HFFc6 (cell line): Measurements from ENCODE around the gene RGS14. TPM values are rescaled to one million over a fixed set of nuclear protein-coding genes. Genes with fewer than 3 reads are reported as not detected.

ENCODE experiments used
- DNase-seq: peaks from one replicate; pipeline ENCODE4 v3.0.0-alpha.2; 2018
- H3K27ac Mint-ChIP-seq: 2 replicates; pipeline ENCODE4 v1.8.0; 2020; ENCODE audit warnings: mild to moderate bottlenecking, mixed read lengths
- H3K27me3 Mint-ChIP-seq: 2 replicates; pipeline ENCODE4 v1.8.0; 2021; ENCODE audit warnings: mild to moderate bottlenecking, moderate library complexity, mixed read lengths; ENCODE audit not compliant: insufficient read depth
- H3K36me3 Mint-ChIP-seq: 2 replicates; pipeline ENCODE4 v1.8.0; 2021; ENCODE audit warnings: low read depth, mixed read lengths
- H3K4me1 Mint-ChIP-seq: 2 replicates; pipeline ENCODE4 v1.8.0; 2020; ENCODE audit warnings: low read depth, mixed read lengths
- H3K4me3 Mint-ChIP-seq: 2 replicates; pipeline ENCODE4 v1.8.0; 2020; ENCODE audit warnings: mild to moderate bottlenecking, moderate library complexity, mixed read lengths
- H3K9me3 Mint-ChIP-seq: 2 replicates; pipeline ENCODE4 v1.8.0; 2020; ENCODE audit warnings: mild to moderate bottlenecking, mixed read lengths
- total RNA-seq, 6 experiments: library from RNA; stranded (reverse); fragmentation: NEBNext Ultra II Directional; extraction: Animal tissue kit (Norgen Biotek cat#: 25700); gene quantifications; 2 replicates in 1 of 6; 3 replicates in 5 of 6; pipeline ENCODE4 v1.2.3, GENCODE V29; 2021
- TF ChIP-seq, protein P1 (sequence below): fragments of 200-600 bp; sonication (generic); IDR thresholded peaks from 2 replicates; pipeline ENCODE4 v1.5.0; 2021; ENCODE audit warnings: antibody characterized with exemption, mild to moderate bottlenecking

RGS14 gene
- total RNA-seq, 6 experiments from 2014 or later: 1.0 to 2.2 (median 1.2) TPM

GRCh38 chr5:177334781-177335700 lies 22.7 kb upstream of the RGS14 start:
- Mint-ChIP-seq H3K27me3 (no peaks in the 10 kb centered on the region), H3K4me3 (no peak overlapping the region), H3K36me3 (peaks cover 8% of the 10 kb centered on the region; the same call in 1 of the 2 replicates), H3K27ac (no peak overlapping the region), H3K9me3 (no peaks in the 10 kb centered on the region), H3K4me1 (no peaks in the 10 kb centered on the region)
- no peak for DNase-seq
- TF ChIP-seq, protein P1, sequence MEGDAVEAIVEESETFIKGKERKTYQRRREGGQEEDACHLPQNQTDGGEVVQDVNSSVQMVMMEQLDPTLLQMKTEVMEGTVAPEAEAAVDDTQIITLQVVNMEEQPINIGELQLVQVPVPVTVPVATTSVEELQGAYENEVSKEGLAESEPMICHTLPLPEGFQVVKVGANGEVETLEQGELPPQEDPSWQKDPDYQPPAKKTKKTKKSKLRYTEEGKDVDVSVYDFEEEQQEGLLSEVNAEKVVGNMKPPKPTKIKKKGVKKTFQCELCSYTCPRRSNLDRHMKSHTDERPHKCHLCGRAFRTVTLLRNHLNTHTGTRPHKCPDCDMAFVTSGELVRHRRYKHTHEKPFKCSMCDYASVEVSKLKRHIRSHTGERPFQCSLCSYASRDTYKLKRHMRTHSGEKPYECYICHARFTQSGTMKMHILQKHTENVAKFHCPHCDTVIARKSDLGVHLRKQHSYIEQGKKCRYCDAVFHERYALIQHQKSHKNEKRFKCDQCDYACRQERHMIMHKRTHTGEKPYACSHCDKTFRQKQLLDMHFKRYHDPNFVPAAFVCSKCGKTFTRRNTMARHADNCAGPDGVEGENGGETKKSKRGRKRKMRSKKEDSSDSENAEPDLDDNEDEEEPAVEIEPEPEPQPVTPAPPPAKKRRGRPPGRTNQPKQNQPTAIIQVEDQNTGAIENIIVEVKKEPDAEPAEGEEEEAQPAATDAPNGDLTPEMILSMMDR: no peak

- Mint-ChIP-seq H3K27ac (no peak overlapping the region), H3K36me3 (peaks cover 8% of the 10 kb centered on the region; the same call in 1 of the 2 replicates), H3K4me1 (no peaks in the 10 kb centered on the region), H3K9me3 (no peaks in the 10 kb centered on the region), H3K4me3 (no peak overlapping the region), H3K27me3 (no peaks in the 10 kb centered on the region)
- DNase-seq: no peak
- TF ChIP-seq, protein P1: no peak
Observed at GRCh38 chr5:177335701-177336065, 22.0 kb upstream of the RGS14 start.

DNA sequence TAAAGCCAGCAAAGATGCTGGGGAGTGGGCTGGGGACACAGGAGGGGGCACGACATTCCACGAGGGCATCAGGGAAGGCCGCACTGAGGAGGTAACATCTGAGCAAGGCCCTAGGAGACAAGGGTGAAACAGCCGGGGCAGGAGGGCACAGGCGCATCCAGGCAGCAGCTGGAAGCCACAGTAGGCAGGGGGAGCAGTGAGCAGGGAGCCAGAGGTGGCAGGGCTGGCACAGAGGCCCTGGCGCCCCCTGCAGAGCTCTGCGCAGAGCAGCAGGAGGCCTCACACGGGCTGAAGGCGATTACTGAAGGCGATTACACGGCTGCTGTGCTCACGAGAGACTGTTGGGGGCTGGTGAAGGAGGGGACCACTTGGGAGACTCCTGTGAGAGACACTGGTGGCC lies 21.6 kb upstream of the RGS14 start:
- no peak overlapping the region for H3K27ac Mint-ChIP-seq
- H3K27me3 Mint-ChIP-seq: no peaks in the 10 kb centered on the region
- TF ChIP-seq, protein P1: peak; percentile 50
- DNase-seq: no peak
- H3K9me3 Mint-ChIP-seq: no peaks in the 10 kb centered on the region
- H3K4me3 Mint-ChIP-seq: no peak overlapping the region
- no peaks in the 10 kb centered on the region for H3K4me1 Mint-ChIP-seq
- H3K36me3 Mint-ChIP-seq: 0 out of 2 replicates have a peak, but pooled peaks cover 8% of the 10 kb centered on the region

GRCh38 chr5:177336603-177337494 lies 20.9 kb upstream of the RGS14 start:
- 0 out of 2 replicates have a peak, but pooled peaks cover 8% of the 10 kb centered on the region for H3K36me3 Mint-ChIP-seq
- H3K27me3 Mint-ChIP-seq: no peaks in the 10 kb centered on the region
- H3K4me1 Mint-ChIP-seq: no peaks in the 10 kb centered on the region
- no peaks in the 10 kb centered on the region for H3K9me3 Mint-ChIP-seq
- H3K4me3 Mint-ChIP-seq: no peak overlapping the region
- no peak for DNase-seq
- H3K27ac Mint-ChIP-seq: no peak overlapping the region
- TF ChIP-seq, protein P1: no peak

DNA sequence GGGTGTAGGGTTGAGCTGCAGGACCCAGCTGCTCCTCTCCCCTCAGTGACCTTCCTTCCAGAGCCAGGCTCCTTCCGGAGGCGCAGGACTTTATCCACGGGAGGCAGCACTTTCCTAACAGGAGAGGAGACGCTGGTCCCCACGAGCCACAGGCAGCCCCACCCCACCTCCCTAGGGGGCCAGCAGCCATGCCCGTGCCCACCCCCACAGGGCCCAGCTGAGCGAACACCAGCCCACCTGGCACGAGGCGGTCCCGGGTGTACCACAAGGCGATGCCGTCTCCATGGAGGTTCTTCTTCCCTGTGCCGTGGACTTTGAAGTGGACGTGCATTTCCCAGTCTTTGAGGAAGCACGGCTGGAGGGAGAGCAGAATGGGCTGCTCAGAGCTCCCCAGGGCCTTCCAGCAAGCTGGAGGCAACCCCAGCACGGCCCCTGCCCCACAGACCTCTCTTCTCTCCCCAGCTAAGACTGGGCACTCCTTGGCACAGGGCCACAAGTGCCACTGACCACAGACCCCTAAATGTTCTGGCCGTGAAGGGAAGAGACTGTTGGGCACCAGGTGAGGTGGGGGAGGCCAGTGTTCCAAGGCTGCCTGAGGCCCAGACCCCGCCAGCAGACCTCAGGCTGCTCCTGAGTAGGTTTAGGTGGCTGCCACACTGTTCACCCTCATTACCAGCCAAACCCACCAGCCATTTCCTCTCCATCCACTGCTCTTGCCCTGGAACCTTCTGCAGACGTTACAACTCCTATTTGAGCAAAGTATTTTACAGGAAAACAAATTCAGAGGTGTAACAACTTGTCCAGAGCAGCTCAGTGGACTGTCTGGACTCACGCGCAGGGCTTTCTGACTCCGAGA lies 19.2 kb upstream of the RGS14 start:
- Mint-ChIP-seq H3K27me3 (no peaks in the 10 kb centered on the region), H3K4me3 (no peak overlapping the region), H3K36me3 (peaks cover 8% of the 10 kb centered on the region; the same call in 1 of the 2 replicates), H3K4me1 (no peaks in the 10 kb centered on the region), H3K9me3 (no peaks in the 10 kb centered on the region), H3K27ac (no peak overlapping the region)
- TF ChIP-seq, protein P1: no peak
- no peak for DNase-seq
